Stimulated activated CD4-positive, alpha-beta T cell treated with anti-CD3 and anti-CD28 coated beads, TNF-alpha, amount 100 ng/mL, for 24 hours (primary cell): ENCODE results near the gene PUSL1.
A peak's percentile ranks its signal among the peaks of the same experiment; 100 is the strongest.

ENCODE experiments used
- DNase-seq, 3 experiments: peaks; one replicate each; pipeline ENCODE4 v3.0.0-alpha.2; 2020; ENCODE audit warnings: low read depth in 3 of 3

PUSL1 gene

DNA sequence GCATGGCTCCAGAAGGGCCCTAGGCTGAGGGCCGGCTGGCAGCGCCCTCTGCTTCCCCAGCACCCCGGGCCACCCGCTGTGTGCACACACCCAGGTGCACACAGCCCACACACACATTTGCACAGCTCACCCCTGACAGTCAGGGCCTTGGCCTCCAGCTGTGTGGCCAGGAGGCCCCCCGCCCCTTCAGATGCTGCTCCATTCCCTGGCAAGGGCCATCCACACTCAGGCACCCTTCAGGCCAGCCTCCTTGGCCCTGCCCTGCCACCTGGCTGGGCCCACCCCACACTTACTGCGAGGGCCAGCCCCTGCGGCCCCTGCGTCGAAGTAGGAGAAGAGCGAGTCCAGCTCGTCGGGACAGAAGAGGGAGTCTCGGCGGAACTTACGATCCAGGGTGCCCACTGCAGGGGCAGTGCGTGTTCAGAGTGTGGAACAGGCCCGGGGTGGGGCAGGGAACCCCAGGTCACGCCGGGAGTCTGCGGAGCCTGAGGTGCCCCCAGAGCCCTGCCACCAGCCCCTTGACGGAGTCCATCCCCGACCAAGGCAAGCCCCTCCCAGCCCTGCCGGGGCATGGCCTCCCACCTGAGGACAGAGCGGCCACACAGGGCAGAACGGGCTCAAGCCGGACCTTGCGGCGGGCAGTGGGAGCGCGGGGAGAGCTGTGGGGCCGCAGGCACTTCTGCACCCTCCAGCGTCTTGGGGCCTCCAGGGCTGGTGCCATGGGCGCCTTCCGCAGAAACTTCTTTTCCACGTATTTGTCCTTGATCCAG is 13.1 kb upstream of the PUSL1 start:
- no peak for DNase-seq

DNA sequence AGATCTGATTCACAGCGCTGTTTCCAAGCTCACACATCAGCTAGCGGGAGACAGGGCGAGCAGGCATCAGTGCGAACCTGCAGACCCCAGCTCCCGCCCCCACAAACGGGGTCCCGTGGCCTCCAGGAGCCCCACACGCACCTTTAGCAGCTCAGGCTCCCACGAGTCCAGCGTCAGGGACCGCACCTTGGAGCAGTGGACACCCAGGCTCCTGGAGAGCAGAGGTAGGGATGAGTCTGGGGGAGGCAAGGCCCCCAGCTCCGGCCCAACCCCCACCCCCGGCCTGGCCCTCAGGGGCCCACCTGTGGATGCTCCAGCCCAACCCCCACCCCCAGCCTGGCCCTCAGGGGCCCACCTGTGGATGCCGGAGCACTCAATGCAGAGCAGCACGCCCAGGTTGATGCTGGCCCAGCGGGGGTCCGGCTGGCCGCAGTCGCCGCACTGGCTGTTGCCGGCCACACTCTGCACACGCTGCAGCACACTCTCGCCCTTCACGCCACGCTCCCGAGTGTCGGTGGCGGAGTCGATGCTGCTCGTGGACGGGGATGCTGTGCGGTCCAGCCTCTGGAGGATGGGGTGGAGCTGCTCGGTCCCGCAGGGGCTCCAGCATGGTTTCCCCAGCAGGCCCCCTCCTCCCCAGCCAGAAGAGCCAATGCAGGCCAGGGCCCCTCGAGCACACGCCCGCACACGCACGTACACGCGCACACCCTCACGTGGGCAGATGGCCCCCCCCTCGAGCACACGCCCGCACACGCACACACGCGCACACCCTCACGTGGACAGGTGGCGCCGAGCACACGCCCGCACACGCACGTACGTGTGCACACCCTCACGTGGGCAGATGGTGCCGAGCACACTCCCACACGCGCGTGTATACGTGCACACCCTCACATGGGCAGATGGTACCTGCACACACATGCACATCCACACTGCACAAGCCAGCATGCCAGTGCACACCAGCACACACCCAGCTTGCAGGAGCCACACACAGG is 12.0 kb upstream of the PUSL1 start:
- no peak for DNase-seq

DNA sequence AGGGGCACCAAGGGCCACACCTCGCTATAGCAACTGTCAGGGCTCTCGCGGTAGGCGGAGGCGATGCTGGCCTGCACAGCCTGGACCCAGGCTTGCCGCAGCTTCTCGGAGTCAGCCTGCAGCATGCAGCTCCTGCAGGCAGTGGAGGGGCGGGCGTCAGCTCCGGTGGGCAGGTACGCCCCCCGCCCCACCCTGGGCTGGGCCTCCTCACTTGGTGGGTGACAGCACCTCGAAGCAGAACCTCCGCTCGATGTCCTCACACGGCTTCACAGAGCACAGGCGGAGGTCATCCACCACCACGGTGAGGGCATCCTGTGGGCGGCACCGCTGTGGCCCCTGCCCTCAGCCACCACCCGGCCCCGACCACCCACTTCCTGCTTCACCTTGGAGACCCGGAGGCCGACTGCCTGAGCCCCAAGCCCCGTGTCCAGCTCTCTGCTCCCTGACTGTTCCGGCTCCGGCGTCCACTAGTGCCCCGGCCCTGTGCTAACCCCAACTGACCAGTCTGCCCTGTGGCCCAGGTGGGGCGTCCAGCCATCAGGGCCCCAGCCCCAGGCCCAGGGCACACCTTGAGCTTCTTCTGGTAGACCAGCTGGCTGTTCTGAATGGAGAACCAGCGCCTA is 10.5 kb upstream of the PUSL1 start:
- DNase-seq, result no peak

DNA sequence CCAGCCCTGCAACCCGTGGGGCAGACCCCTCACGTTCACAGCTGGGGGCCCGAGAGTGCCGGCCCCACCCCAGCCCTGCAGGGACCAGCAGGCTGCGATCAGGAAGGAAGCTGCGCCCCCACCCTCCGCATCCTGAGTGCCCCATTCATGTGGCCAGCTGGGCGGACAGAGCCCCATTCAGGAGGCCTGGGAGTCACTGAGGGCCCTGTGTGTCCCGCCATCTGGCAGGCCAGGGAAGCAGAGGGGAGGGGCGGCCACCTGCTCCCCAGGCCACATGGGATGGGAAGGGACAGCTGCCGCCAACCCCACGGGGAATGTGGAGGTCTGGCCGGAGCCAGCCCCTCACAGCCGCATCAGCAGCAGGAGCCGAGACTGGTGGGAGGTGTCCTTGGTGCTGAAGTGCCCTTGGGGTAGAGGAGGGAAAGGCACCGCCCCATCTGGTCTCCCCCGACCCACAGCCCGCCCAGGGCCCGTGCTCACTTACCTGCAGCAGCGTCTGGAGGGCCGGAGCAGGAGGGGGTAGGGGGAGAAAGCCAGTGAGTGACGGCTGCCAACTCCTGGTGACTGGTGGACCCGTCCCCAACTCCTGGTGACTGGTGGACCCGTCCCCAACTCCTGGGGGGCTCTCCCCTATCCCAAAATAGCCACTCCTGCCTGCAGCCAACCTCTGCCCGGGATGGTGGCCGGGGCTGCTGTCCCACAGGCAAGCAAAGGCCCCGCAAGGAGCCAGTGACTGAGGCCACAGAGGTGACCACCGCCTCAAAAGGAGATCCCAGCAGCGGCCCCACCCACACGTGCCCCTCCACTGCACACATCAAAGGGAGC is 9.3 kb upstream of the PUSL1 start:
- DNase-seq, result no peak

DNA sequence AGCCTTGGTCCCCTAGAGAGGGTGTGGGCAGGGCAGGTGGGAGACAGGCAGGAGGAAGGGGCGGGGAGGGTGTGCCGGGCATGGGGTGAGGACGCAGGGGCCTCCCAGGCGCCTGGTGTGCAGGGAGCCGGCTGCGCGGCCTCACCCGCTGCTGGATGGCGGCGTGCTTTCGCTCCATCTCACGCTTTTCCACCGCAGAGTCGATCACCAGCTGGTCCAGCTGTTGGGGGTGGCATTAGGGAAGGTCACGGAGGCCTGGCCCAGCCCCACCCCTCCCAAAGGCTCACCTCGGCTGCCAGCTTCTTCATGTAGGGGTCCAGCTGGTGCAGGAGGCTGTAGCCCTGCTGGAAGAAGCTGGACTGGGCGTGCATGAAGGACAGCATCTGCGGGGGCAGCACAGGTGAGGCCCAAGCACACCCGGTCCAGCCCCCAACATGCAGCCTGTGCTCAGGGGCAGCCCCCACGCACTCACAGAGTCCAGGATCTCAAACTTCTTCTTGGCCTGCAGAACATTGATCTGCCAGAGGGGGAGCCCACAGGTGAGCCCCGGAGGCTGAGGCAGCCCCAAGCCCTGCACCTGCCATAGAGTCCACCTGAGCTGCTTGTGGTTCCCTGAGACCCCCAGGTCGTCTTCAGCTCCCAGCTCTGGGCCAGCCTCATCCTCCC is 8.6 kb upstream of the PUSL1 start:
- DNase-seq, result no peak

DNA sequence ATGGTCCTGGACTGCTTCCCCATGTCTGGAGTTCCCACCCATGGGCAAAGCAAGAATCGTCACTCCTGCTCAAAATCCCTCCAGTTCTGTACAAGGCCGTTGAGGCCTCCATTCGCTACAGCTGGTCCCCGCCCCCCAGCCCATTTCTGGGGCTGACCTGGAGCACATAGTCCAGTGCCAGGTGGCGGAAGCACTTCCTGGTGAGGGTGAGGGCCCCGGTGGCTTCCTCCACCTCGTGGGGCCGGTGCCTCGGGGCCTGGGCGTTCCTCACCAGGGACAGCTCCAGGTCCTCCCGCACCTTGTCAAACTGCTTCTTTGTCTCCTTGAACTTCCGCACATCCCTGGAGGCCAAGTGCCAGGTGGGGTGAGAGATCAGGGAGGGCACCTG is 8.1 kb upstream of the PUSL1 start:
- no peak for DNase-seq

DNA sequence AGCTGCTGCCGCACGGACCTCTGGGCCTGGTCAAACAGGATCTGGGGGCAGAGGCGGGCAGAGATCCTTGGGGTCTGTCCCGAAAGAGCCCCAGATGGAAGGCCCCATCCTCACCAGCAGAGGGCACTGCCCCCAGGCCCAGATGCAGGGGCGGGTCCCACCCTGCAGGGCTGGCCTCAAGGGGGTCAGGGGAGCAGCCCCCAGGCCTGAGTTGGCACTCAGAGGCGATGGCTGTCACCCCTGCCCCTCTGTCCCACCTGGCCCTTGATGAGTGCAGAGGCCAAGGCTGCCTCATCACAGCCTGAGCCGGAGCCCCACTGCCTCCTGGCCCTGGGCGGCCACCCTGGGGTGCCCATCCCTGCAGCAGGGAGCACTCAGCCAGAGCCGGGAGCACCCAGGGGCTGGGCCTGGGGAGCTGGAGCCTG is 6.4 kb upstream of the PUSL1 start:
- DNase-seq, result no peak

DNA sequence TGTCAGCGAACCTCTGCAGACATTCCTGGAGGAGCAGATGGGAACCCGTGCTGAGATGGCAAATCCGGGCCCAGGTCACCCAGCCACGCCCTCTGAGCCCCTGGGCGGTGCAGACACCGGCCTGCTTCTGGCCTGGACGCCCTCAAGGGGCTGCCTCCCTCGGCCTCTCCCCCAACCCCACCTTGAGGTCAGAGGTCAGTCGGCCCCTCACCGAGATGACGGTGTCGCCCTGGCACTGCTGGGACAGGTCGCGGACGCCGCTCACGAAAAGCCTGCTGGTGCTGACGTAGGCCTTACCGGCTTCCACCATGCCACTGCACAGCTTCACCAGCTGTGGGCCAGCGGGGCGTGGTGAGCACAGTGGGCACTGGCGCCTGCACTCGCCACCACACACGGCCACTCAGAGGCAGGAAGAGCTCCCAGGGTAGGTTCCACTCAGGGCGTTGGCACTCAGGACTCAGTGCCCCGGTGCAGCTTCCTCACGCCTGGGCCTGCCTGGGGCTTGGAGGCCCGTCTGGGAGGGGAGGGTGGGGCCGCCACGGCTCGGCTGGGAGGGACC is 5.4 kb upstream of the PUSL1 start:
- no peak for DNase-seq

DNA sequence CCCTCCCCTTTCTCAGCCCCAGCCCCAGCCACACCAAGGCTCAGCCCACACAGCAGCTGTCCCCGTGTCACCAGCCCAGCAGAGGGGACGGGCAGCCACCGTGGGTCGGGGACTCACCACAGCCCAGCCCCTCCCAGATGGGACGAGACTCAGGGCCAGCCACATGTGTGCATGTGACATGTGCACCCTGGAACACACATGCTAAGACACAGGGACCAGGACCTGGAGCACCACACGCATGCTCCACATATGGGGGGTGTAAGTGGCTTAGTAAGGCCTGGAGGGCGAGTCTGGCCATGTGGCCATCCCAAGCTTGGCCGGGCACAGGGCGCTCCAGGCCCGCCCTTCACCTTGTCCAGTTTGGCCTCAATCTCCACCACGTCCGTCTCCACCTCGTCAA is 4.7 kb upstream of the PUSL1 start:
- DNase-seq, result no peak

DNA sequence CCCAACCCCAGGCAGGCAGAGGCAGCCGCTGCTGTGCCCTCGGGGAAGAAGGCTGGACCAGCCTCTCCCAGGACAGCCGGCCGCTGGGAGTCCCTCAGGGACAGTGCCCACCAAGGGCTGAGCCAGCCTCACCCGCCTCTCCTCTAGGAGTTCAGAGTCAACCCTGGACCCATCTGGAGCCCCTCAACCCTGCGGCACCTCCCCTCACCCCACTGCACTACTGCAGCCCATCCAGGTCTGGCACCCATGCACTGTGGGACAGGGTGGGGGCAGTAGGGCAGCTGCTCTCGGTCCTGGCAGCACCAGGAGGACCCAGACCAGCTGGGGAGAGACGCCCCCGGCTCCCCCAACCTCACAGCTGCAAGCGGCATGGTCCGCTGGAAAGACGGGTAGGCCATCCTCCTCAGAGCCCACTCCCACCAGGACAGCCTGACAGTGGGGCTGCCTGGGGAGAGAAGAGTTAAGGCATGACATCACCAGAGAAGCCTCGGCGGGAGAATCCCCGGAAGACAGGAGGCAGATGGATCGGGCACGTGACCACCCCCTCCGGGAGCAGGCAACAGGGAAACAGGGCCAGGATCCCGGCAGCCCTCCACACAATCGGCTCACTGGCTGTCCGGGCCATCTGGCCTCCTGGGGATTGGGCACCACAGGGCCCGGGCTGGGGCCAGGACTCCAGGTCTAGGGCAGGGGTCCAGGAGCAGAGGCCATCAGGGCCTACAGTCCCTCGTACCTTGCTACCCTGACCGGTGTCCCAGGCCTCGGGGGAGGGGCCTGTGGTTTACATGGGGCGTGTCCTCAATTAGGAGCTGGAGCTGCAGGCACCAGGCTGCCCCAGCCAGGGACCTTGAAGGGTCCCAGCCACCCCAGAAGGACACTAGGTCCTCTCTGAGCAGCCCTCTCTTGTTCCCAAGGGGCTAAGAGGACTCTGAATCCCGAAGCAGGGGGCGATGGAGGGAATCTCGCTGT is 3.8 kb upstream of the PUSL1 start:
- DNase-seq, result no peak

DNA sequence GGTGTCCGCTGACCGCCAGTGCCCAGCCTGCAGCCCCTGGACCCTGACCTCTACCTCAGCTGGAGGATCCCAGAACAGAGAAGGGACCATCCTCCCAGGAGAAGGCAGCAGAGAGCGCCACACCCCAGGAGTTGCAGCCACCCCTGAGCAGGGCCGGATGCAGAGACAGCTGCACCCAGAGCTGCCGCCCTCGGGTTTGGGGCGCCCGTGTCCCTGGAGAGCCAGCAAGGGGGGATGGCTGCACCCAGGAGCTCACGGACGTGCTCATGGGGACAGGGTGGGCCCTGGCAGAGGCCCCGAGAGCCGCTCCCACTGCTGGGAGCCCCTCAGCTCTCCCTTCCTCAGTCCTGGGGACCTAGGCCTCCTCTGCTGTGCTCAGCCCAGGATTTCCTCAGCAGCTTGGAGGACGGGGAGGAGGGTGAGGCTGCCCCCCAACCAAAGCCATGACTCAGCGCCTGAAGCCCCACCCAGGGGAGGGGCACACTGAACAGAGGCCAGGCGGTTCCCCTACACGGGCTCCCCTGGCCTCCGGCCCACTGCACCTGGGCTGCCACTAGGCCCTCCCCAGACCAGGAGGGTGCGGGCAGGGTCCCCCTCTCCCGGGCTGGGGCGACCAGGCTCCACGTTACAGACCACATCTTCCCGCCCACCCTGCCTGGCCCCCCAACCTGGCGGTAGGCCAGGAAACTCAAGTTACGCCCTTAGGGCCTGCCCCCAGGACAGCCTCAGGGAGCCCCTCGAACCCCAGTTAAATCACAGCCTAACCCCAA is 2.9 kb upstream of the PUSL1 start:
- DNase-seq, result peak in 2 of 3 experiments; percentile 36 to 74

DNA sequence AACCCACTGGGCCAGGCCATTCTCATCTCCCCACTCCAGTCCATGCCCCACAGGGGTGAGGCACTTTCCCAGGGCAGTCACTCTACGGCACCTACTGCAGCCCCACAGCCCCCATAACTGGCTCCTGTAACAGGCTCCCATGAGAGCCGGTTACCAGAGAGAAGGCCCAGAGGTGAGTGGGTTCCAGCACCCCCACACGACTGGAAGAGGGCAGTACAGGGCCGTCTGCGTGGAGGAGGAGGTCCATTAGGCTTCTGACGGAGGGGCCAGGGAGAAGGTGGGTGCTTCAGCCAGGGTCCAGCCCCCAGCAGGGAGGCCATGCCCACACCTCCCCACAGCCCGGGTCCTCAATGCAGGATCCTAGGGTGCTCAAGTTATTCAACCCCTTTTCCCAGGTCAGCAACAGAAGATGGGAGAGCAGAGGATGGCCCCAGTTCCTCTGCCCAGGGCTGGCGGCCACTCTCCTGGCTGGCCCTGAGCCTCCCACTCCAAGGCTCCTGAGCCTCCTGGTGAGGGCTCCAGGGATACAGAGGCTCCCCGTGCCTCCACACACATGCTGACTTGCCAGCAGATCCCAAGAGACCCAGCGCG is 2.2 kb upstream of the PUSL1 start:
- no peak for DNase-seq

DNA sequence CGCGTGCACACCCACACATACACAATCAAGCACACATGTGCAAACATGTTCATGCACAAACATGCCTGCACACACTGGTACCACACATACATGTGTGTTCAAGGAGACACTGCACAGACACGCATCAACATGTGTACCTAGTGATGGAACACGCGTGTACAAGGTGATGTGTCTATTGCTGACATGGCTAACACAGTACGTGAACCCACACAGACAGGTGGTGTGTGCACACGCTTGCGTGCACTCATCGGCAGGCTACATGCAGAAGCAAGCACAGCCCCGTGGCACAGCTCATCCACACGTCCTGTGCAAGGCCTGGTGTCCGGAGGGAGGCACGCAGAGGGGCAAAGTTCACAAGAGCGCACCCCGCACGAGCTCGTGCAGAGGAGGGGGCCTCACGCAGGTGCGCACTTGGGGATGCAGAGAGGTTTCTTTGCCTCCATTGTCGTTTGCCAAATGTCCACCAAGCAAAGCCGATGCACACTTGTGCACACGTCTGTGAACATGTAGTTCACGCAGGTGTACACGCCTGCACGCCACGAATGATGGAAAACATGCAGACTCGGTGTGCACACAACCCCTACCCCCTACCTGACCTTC is 1.6 kb upstream of the PUSL1 start:
- DNase-seq, result no peak

DNA sequence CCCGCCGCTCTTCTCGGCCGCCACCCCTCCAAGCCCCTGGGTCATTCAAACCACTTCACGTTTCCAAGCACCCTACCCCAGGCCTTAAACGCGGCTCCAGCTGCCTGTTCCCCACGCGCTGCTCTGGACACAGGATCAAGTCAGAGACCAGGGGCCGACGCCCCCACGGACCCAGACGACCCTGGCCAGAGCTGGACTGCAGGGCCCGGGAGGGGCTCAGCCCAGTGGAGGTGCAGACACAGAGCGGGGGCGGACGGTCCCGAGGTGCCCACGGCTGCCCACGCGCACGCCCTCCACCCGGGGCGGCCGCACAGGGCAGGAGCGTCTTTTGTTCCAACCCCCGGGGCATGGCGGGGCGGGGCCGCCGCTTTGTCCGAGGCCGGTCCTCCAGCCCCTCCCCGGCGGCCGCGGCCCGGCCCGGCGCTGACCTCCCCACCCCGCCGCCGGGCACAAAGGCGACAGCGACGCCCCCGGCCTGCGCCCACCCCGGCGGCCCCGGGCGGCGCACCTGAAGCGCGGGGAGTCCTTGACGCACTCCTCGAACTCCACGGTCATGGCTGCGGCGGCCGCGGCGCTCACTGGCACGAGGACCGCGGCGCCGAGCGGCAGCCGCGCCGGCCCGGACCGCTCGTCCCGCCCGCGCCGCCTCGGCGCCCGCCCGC is 1.0 kb upstream of the PUSL1 start:
- no peak for DNase-seq

DNA sequence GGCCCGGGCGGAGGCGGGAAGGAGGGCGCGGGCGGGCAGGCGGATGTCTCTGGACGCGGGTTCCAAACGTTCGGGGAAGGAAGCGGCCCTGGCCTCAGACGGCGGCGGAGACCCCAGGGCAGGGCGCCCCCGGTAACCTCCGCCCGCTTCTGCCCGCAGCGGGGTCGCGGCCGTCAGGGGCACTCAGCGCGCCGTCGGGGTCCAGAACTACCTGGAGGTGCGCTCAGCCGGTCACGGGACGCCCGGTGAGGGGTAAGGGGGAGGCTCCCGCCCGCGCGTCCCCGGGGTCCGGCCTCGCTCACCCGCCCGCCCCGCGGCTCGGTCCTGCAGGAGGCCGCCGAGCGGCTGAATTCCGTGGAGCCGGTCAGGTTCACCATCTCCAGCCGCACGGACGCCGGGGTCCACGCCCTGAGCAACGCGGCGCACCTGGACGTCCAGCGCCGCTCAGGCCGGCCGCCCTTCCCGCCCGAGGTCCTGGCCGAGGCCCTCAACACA is 406 bp downstream of the PUSL1 start:
- no peak for DNase-seq

DNA sequence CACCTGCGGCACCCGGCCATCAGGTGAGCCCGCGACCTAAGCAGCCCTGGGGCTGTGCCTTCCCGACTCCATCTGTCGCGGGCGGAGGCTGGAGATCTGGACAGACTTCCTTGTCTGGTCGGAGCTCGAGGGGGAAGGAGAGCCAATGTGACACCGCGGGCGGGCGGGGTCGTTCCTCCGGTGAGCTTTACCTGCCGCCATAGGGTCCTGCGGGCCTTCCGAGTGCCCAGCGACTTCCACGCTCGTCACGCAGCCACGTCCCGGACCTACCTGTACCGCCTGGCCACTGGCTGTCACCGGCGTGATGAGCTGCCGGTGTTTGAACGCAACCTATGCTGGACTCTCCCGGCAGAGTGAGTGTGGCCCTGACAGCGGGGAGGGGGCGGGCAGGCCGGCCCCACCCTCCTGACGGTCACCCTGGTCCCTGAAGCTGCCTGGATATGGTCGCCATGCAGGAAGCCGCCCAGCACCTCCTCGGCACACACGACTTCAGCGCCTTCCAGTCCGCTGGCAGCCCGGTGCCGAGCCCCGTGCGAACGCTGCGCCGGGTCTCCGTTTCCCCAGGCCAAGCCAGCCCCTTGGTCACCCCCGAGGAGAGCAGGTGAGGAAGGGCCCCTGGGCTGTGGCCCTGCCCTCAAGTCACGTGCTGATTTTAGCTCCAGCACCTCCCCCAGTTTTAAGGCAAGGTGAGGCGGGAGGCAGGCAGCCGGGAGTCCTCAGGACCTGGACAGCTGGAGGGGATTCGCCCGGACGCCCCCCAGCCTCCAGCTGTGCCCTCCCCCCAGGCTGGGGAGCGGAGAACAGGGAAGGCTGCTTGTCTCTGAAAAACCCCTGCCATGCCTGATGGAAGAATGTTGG is 1.1 kb downstream of the PUSL1 start:
- no peak for DNase-seq
